ENCODE data around the gene ABHD17C.
A peak's percentile ranks its signal among the peaks of the same experiment; 100 is the strongest.

Gene ABHD17C

GRCh38 chr15:80689716-80690115, 5.4 kb upstream of the ABHD17C start:
- DNase-seq (ENCODE audit: low spot score), result no peak

- no peak for DNase-seq (ENCODE audit: low spot score)
Observed at GRCh38 chr15:80691575-80691974, 3.5 kb upstream of the ABHD17C start.

- DNase-seq (ENCODE audit: low spot score), result peak; percentile 12
Observed at GRCh38 chr15:80693682-80694610, 1.2 kb upstream of the ABHD17C start.

- DNase-seq (ENCODE audit: low spot score), result peak; percentile 15
Observed at GRCh38 chr15:80694611-80695098, 455 bp upstream of the ABHD17C start.

- DNase-seq (ENCODE audit: low spot score), result no peak
Observed at GRCh38 chr15:80695911-80696661, 976 bp downstream of the ABHD17C start.

GRCh38 chr15:80697075-80697685, 2.1 kb downstream of the ABHD17C start:
- DNase-seq (ENCODE audit: low spot score), result no peak

GRCh38 chr15:80698676-80699075, 3.6 kb downstream of the ABHD17C start:
- no peak for DNase-seq (ENCODE audit: low spot score)

GRCh38 chr15:80699981-80700380, 4.9 kb downstream of the ABHD17C start:
- no peak for DNase-seq (ENCODE audit: low spot score)

- no peak for DNase-seq (ENCODE audit: low spot score)
Observed at GRCh38 chr15:80701676-80702311, 6.7 kb downstream of the ABHD17C start.

GRCh38 chr15:80703081-80703480, 8.0 kb downstream of the ABHD17C start:
- DNase-seq (ENCODE audit: low spot score), result no peak

- no peak for DNase-seq (ENCODE audit: low spot score)
Observed at GRCh38 chr15:80703965-80704364, 8.9 kb downstream of the ABHD17C start.

- DNase-seq (ENCODE audit: low spot score), result no peak
Observed at GRCh38 chr15:80706161-80706560, 11.1 kb downstream of the ABHD17C start.

GRCh38 chr15:80709542-80709941, 14.4 kb downstream of the ABHD17C start:
- no peak for DNase-seq (ENCODE audit: low spot score)

GRCh38 chr15:80710635-80711554, 15.8 kb downstream of the ABHD17C start:
- DNase-seq (ENCODE audit: low spot score), result no peak

- no peak for DNase-seq (ENCODE audit: low spot score)
Observed at GRCh38 chr15:80711886-80712285, 16.8 kb downstream of the ABHD17C start.

GRCh38 chr15:80712956-80713355, 17.8 kb downstream of the ABHD17C start:
- DNase-seq (ENCODE audit: low spot score), result no peak

- DNase-seq (ENCODE audit: low spot score), result no peak
Observed at GRCh38 chr15:80721476-80721875, 26.4 kb downstream of the ABHD17C start.

GRCh38 chr15:80722811-80723210, 27.7 kb downstream of the ABHD17C start:
- DNase-seq (ENCODE audit: low spot score), result no peak

GRCh38 chr15:80727196-80727595, 32.1 kb downstream of the ABHD17C start:
- no peak for DNase-seq (ENCODE audit: low spot score)

GRCh38 chr15:80727596-80727995, 32.5 kb downstream of the ABHD17C start:
- no peak for DNase-seq (ENCODE audit: low spot score)

GRCh38 chr15:80730387-80730786, 35.3 kb downstream of the ABHD17C start:
- DNase-seq (ENCODE audit: low spot score), result no peak

Data from Ammon's horn (tissue), 1 donor.